ENCODE data around the gene MYOM1.

DNA sequence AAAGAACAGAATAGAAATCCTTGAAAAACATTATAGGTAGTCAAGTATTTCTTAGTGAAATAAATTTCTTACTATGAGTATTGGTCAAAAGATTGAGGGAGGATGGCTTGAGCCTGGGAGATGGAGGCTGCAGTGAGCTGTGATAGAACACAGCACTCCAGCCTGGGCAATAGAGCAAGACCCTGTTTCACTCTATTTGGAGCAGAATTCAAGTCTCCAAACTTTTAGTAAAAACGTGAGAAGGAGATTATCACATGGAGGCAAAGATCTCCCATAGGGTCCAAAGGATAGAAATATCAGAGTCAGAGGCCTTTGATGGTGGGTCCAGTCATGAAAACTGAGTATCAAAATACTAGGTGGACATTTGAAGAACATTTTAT is 25.4 kb upstream of the MYOM1 start:
- no peak for TF ChIP-seq POLR2AphosphoS5 (IDR thresholded peaks at IDR 0.05; ENCODE audit: insufficient read depth in 1 of 2, low read depth in 1 of 2)
- TF ChIP-seq CTCF (IDR thresholded peaks at IDR 0.05), result no peak
